ENCODE results near the gene PNMT.
"Not testable (repeated sequence)": the region's sequence is repeated elsewhere in the genome, so short reads cannot be mapped to it uniquely, and the experiment has no call there.

The PNMT gene

GRCh38 chr17:39695089-39695474 is 26.8 kb downstream of the PNMT start:
- ChIA-PET CTCF (interaction anchor here (1.4 to 2.3 kb wide), 3 partner anchors 26 to 41 kb away, joined by 3 to 6 read pairs (median 4); partner anchors contain the start of gene MIEN1), POLR2A (no interaction called here)
- no peak overlapping the region for H3K4me3 ChIP-seq (ENCODE audit: low read depth, low read length)
- no peak for DNase-seq (ENCODE audit: low read depth, low spot score)
- TF ChIP-seq CTCF (IDR thresholded peaks at IDR 0.05; ENCODE audit: insufficient read depth, low read length, missing control alignments), result no peak

- H3K4me3 ChIP-seq (ENCODE audit: low read depth, low read length), result no peak overlapping the region
- ChIA-PET POLR2A (no interaction called here), CTCF (interaction anchor here (2.3 to 7.9 kb wide), 2 partner anchors 33 to 43 kb away, joined by 6 to 48 read pairs; partner anchors contain the start of gene MIEN1)
- no peak for DNase-seq (ENCODE audit: low read depth, low spot score)
- TF ChIP-seq CTCF (IDR thresholded peaks at IDR 0.05; ENCODE audit: insufficient read depth, low read length, missing control alignments), result no peak
Observed at GRCh38 chr17:39696731-39697130, 28.5 kb downstream of the PNMT start.

GRCh38 chr17:39697961-39698360 is 29.7 kb downstream of the PNMT start:
- no peak overlapping the region for H3K4me3 ChIP-seq (ENCODE audit: low read depth, low read length)
- ChIA-PET POLR2A (interaction anchor here (1.1 kb wide), 1 partner anchor 10 kb away, joined by 4 read pairs; no protein-coding TSS in a partner anchor), CTCF (interaction anchor here (1.0 to 7.9 kb wide), 3 partner anchors 9 to 76 kb away, joined by 3 to 48 read pairs (median 13); partner anchors contain the start of genes MIEN1 and PGAP3)
- DNase-seq (ENCODE audit: low read depth, low spot score), result no peak
- TF ChIP-seq CTCF (IDR thresholded peaks at IDR 0.05; ENCODE audit: insufficient read depth, low read length, missing control alignments), result no peak

GRCh38 chr17:39699157-39699817 is 31.0 kb downstream of the PNMT start:
- POLR2A ChIA-PET, result interaction anchor here (0.6 to 2.0 kb wide), 11 partner anchors 10 to 248 kb away, joined by 3 to 27 read pairs (median 4); partner anchors contain the start of genes MED1, MIEN1, PGAP3 and TCAP

GRCh38 chr17:39699818-39700147 is 31.5 kb downstream of the PNMT start, which contains the start of gene ERBB2:
TSS of gene ERBB2 (plus strand) at chr17:39700064. CDS start at chr17:39700239, 175 bp downstream.
- H3K4me3 ChIP-seq (ENCODE audit: low read depth, low read length), result peak within 1 kb of the TSS; percentile 78
- peak; percentile 31 for DNase-seq (ENCODE audit: low read depth, low spot score)
- TF ChIP-seq CTCF (IDR thresholded peaks at IDR 0.05; ENCODE audit: insufficient read depth, low read length, missing control alignments), result no peak
- ChIA-PET POLR2A (interaction anchor here (0.6 to 2.0 kb wide), 11 partner anchors 9 to 248 kb away, joined by 3 to 27 read pairs (median 4); partner anchors contain the start of genes MED1, MIEN1, PGAP3 and TCAP), CTCF (interaction anchor here (1.1 to 7.9 kb wide), 15 partner anchors 8 to 152 kb away, joined by 3 to 48 read pairs (median 5); partner anchors contain the start of genes MIEN1, PGAP3 and PNMT)

More at GRCh38 chr17:39699157-39699817, 31.0 kb downstream of the PNMT start:
- DNase-seq (ENCODE audit: low read depth, low spot score), result not testable (repeated sequence)
- CTCF ChIA-PET, result interaction anchor here (1.1 to 7.9 kb wide), 12 partner anchors 8 to 151 kb away, joined by 3 to 48 read pairs (median 6); partner anchors contain the start of genes MIEN1, PGAP3 and PNMT
- peak overlapping the region; percentile 78 for H3K4me3 ChIP-seq (ENCODE audit: low read depth, low read length)

GRCh38 chr17:39700148-39700987 is 32.1 kb downstream of the PNMT start:
- ChIA-PET POLR2A (interaction anchor here (0.7 to 2.0 kb wide), 10 partner anchors 9 to 63 kb away, joined by 3 to 27 read pairs (median 4); partner anchors contain the start of genes MIEN1, PGAP3 and TCAP), CTCF (interaction anchor here (0.7 to 7.9 kb wide), 18 partner anchors 9 to 152 kb away, joined by 3 to 48 read pairs (median 4); partner anchors contain the start of genes MIEN1, PGAP3 and PNMT)
- DNase-seq (ENCODE audit: low read depth, low spot score), result no peak
- TF ChIP-seq CTCF (IDR thresholded peaks at IDR 0.05; ENCODE audit: insufficient read depth, low read length, missing control alignments), result no peak
- H3K4me3 ChIP-seq (ENCODE audit: low read depth, low read length), result peak overlapping the region; percentile 78
